ENCODE measurements around the gene MYO1E. TPM values are rescaled to one million over a fixed set of nuclear protein-coding genes. Genes with fewer than 3 reads are reported as not detected.

Gene MYO1E
- total RNA-seq, 1 donor: 336 TPM

DNA sequence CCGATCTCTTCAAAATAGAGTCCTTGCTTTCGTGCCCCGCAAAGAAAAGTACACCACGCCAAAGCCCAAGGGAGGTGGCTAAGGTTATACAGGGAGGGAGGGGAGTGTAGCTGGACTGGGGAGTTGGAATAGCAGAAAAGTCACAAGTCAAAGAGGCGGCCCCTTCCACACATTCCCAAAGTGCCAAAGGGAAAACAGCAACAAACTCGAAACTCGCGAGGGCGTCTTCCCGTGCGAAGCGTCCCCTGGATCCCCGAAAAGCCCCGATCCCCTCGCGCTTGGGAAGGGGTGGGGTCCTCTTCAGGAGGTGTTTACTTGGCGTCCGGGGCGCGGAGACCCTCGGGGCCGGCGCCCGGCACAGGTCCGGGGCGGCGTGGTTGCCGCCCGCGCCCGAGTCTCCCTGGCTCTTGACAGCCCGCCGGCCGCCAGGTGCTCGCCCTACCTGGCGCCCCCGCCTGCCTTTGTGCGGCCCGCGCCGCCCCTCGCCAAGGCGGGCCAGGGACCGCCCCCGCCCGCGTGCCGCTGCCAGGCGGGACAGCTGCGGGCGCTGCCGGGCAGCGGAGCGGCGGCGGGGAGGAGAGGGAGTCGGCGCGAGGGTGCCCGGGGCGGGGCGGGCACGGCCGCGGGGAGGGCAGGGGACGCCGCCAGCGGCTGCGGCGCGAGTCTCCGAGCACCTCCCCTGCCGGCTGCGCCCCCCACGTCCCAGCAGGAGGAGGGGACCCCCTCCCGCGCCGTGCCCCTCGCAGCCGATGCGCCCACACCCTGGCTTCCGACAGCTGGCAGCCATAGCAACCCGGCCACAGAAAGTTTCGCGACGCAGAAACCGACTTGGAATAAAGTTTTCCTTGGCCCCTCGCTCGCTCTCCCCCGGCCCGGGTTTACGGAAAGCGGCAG, 966 bp downstream of the MYO1E start:
- Histone ChIP-seq H3K27ac (ENCODE audit: low read depth, low read length) (peak overlapping the region; percentile 71), H2AFZ (ENCODE audit: low read length) (peak overlapping the region; percentile 79), H3K27me3 (ENCODE audit: insufficient read depth, low read length) (no peaks in the 10 kb centered on the region), H3K79me2 (ENCODE audit: insufficient read depth, low read length) (peaks cover 57% of the 10 kb centered on the region), H3K4me2 (ENCODE audit: insufficient read depth, low read length) (peak overlapping the region; percentile 90), H4K20me1 (ENCODE audit: insufficient read depth, low read length) (peaks cover 24% of the 10 kb centered on the region), H3K36me3 (ENCODE audit: insufficient read depth, low read length) (no peaks in the 10 kb centered on the region), H3K9me3 (ENCODE audit: low read depth, low read length) (no peaks in the 10 kb centered on the region), H3K4me3 (ENCODE audit: insufficient read depth, low read length) (peak overlapping the region; percentile 83), H3K4me1 (ENCODE audit: insufficient read depth, low read length) (peaks cover 20% of the 10 kb centered on the region)
- TF ChIP-seq, protein P1, sequence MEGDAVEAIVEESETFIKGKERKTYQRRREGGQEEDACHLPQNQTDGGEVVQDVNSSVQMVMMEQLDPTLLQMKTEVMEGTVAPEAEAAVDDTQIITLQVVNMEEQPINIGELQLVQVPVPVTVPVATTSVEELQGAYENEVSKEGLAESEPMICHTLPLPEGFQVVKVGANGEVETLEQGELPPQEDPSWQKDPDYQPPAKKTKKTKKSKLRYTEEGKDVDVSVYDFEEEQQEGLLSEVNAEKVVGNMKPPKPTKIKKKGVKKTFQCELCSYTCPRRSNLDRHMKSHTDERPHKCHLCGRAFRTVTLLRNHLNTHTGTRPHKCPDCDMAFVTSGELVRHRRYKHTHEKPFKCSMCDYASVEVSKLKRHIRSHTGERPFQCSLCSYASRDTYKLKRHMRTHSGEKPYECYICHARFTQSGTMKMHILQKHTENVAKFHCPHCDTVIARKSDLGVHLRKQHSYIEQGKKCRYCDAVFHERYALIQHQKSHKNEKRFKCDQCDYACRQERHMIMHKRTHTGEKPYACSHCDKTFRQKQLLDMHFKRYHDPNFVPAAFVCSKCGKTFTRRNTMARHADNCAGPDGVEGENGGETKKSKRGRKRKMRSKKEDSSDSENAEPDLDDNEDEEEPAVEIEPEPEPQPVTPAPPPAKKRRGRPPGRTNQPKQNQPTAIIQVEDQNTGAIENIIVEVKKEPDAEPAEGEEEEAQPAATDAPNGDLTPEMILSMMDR (IDR thresholded peaks at IDR 0.05; ENCODE audit: extremely low read depth, low read depth, low read length): no peak
- DNase-seq (ENCODE audit: insufficient read length, low spot score, missing footprints): peak; percentile 92

DNA sequence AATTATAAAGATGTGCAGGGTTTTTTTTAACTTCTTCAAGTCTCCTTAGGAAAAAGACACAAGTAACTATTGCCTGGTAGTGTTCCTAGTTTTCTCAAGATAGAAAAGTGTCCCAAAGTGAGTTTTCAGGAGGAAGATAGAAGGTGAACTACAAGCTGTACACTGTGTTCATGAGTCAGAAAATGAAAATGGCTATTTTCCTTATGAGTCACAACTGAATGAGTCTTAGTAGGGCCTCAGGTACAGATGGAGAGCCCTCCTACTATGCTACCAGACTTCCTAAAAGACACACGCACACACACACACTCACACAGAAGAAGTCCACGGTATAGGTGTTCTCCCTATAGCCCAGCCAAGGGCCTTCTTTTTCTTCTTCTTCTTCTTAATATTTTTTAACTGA, 3.1 kb downstream of the MYO1E start:
- no peaks in the 10 kb centered on the region for H3K9me3 ChIP-seq (ENCODE audit: low read depth, low read length)
- H3K4me2 ChIP-seq (ENCODE audit: insufficient read depth, low read length): peak overlapping the region; percentile 90
- H3K4me3 ChIP-seq (ENCODE audit: insufficient read depth, low read length): no peak overlapping the region
- peaks cover 25% of the 10 kb centered on the region for H3K4me1 ChIP-seq (ENCODE audit: insufficient read depth, low read length)
- H3K36me3 ChIP-seq (ENCODE audit: insufficient read depth, low read length): no peaks in the 10 kb centered on the region
- H3K27ac ChIP-seq (ENCODE audit: low read depth, low read length): no peak overlapping the region
- TF ChIP-seq, protein P1 (IDR thresholded peaks at IDR 0.05; ENCODE audit: extremely low read depth, low read depth, low read length): no peak
- H3K79me2 ChIP-seq (ENCODE audit: insufficient read depth, low read length): peaks cover 78% of the 10 kb centered on the region
- no peak overlapping the region for H2AFZ ChIP-seq (ENCODE audit: low read length)
- H3K27me3 ChIP-seq (ENCODE audit: insufficient read depth, low read length): no peaks in the 10 kb centered on the region
- DNase-seq (ENCODE audit: insufficient read length, low spot score, missing footprints): peak; percentile 56
- H4K20me1 ChIP-seq (ENCODE audit: insufficient read depth, low read length): peaks cover 38% of the 10 kb centered on the region

DNA sequence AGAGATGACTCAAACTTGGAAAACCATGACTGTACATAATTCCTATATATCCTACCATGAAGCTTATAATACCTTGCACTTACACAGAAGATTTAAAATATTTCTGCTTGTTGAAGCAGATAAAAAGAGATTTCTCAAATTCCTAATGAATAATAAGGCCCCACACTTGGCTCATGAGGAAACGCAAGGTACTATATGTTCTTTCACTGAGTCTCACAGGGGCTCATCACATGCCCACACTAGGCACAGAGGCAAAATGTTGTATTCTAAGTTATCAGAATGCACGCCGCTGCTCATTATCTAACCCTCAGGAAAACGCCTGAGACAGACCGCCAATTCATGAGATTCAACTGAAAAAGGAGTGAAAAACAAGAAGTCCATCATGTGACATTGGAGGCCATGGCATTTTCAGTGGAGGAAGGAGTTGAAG, 5.6 kb downstream of the MYO1E start:
- Histone ChIP-seq H2AFZ (ENCODE audit: low read length) (no peak overlapping the region), H4K20me1 (ENCODE audit: insufficient read depth, low read length) (peaks cover 53% of the 10 kb centered on the region), H3K4me2 (ENCODE audit: insufficient read depth, low read length) (no peak overlapping the region), H3K36me3 (ENCODE audit: insufficient read depth, low read length) (no peaks in the 10 kb centered on the region), H3K4me1 (ENCODE audit: insufficient read depth, low read length) (peaks cover 28% of the 10 kb centered on the region), H3K79me2 (ENCODE audit: insufficient read depth, low read length) (peaks cover 92% of the 10 kb centered on the region), H3K4me3 (ENCODE audit: insufficient read depth, low read length) (no peak overlapping the region), H3K27ac (ENCODE audit: low read depth, low read length) (peak overlapping the region; percentile 3), H3K27me3 (ENCODE audit: insufficient read depth, low read length) (no peaks in the 10 kb centered on the region), H3K9me3 (ENCODE audit: low read depth, low read length) (no peaks in the 10 kb centered on the region)
- TF ChIP-seq, protein P1 (IDR thresholded peaks at IDR 0.05; ENCODE audit: extremely low read depth, low read depth, low read length): no peak
- DNase-seq (ENCODE audit: insufficient read length, low spot score, missing footprints): no peak

DNA sequence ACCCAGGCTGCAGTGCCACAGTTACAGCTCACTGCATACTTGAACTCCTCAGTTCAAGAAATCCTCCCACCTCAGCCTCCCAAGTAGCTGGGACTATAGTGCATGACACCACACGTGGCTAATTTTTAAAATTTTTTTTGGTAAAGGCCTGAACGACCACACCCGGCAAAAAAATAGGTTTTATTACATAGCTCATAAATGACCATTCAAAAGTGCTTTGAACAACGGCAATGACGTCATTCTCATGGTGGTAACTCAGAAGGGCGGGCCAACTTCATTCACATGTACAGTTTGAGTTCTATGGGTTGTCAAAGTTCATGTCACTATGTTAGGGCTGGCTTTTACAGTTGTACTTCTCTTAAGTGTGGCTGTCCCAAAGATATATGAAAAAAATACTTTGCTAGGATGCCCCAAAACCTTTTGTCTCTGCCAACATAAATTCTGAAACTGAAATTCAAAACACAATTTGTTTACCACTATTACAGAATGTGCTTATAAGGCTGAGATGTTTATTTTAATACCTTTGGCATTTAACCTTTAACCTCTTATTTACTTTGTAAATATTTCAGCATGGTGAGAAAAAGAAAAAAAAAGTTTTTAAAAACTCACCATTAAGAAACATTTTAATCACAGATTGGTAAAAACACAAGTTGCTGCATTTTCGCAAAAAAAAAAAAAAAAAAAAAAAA, 6.2 kb downstream of the MYO1E start:
- Histone ChIP-seq H3K27ac (ENCODE audit: low read depth, low read length) (peak overlapping the region; percentile 48), H3K27me3 (ENCODE audit: insufficient read depth, low read length) (no peaks in the 10 kb centered on the region), H2AFZ (ENCODE audit: low read length) (no peak overlapping the region), H4K20me1 (ENCODE audit: insufficient read depth, low read length) (peaks cover 54% of the 10 kb centered on the region), H3K4me3 (ENCODE audit: insufficient read depth, low read length) (no peak overlapping the region), H3K36me3 (ENCODE audit: insufficient read depth, low read length) (no peaks in the 10 kb centered on the region), H3K79me2 (ENCODE audit: insufficient read depth, low read length) (peaks cover 88% of the 10 kb centered on the region), H3K4me1 (ENCODE audit: insufficient read depth, low read length) (peaks cover 28% of the 10 kb centered on the region), H3K9me3 (ENCODE audit: low read depth, low read length) (no peaks in the 10 kb centered on the region), H3K4me2 (ENCODE audit: insufficient read depth, low read length) (peak overlapping the region; percentile 10)
- no peak for DNase-seq (ENCODE audit: insufficient read length, low spot score, missing footprints)
- TF ChIP-seq, protein P1 (IDR thresholded peaks at IDR 0.05; ENCODE audit: extremely low read depth, low read depth, low read length): no peak

All from osteoblast (primary cell).